Mesothelial cell of epicardium (in vitro differentiated cells): ENCODE results near the gene TXNDC17. TPM values are rescaled to one million over a fixed set of nuclear protein-coding genes. Genes with fewer than 3 reads are reported as not detected.
"Not testable (repeated sequence)": the region's sequence is repeated elsewhere in the genome, so short reads cannot be mapped to it uniquely, and the experiment has no call there.

Experiments used
- DNase-seq, 2 experiments: peaks; one replicate each; pipeline ENCODE4 v3.0.0; 2021; ENCODE audit warnings: low spot score in 2 of 2; ENCODE audit not compliant: unreplicated experiment in 2 of 2
- H3K27ac Mint-ChIP-seq: 2 replicates; pipeline ENCODE4 v1.8.0; 2021; ENCODE audit warnings: mixed read lengths
- H3K27me3 Mint-ChIP-seq: 2 replicates; pipeline ENCODE4 v1.8.0; 2021; ENCODE audit warnings: low read depth, mixed read lengths
- H3K36me3 Mint-ChIP-seq: 2 replicates; pipeline ENCODE4 v1.8.0; 2021; ENCODE audit warnings: mixed read lengths
- H3K4me1 Mint-ChIP-seq: 2 replicates; pipeline ENCODE4 v1.8.0; 2021; ENCODE audit warnings: mixed read lengths
- H3K4me3 Mint-ChIP-seq: 2 replicates; pipeline ENCODE4 v1.8.0; 2021; ENCODE audit warnings: mild to moderate bottlenecking, moderate library complexity, mixed read lengths
- H3K9me3 Mint-ChIP-seq: 2 replicates; pipeline ENCODE4 v1.8.0; 2021; ENCODE audit warnings: mixed read lengths
- CTCF ChIP-seq: fragments of 200-600 bp; sonication (generic); IDR thresholded peaks from one replicate; pipeline ENCODE4 v1.5.0; 2021; ENCODE audit warnings: antibody characterized with exemption; ENCODE audit not compliant: unreplicated experiment
- total RNA-seq: library from RNA; stranded (reverse); gene quantifications from 3 replicates; pipeline ENCODE4 v1.2.1, GENCODE V29; 2021

TXNDC17 gene
- total RNA-seq, 1 donor from 2014 or later: 52.4 TPM

DNA sequence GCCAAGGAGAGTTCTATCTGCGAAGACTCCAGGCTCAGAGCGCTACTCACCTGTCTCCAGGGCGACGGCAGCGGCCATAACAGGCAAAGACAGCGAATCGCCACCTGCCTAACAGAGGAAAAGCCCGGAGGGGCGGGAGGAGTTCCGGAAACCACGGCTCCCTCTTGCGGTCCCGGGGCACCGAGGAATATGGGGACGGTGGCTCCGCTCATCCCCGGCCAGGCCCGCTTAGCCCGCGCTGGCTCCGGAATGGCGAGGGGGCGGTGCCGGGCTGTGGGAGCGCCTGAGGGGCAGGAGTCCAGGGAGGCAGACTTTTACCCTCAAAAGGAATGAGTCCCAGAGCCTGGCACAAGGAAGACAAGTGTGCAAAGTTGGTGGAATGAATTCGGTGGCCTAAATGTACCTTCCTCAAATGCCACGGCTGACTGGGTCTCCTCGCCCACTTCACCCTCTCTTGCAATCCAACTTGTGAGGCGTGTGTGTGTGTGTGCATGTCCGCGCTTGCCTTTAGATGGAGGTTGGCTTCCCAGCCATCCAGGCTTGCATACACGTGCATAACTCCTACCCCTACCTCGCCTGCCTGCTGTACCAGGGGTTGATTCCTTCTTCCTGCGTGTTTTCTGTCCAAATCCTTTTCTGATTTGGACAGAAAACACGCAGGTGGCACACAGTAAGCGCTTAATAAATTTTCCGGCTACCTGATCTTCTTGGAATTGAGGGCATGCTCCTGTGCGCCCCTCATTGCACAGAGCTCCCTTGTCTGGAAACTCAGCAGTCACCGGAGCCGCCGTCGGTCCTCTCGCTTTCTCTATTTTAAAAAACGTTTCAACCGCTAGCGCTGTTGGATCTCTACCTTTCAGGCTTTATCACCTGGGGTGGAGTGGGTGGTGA lies 14.2 kb downstream of the TXNDC17 start:
- DNase-seq: peak in 1 of 2 experiments; percentile 56
- H3K4me1 Mint-ChIP-seq: peaks cover 42% of the 10 kb centered on the region
- H3K27me3 Mint-ChIP-seq: peaks cover 59% of the 10 kb centered on the region
- TF ChIP-seq CTCF: no peak
- peak overlapping the region; percentile 3 for H3K27ac Mint-ChIP-seq
- H3K4me3 Mint-ChIP-seq: peak overlapping the region; percentile 64
- H3K36me3 Mint-ChIP-seq: peaks cover 2% of the 10 kb centered on the region
- no peaks in the 10 kb centered on the region for H3K9me3 Mint-ChIP-seq

- DNase-seq, H3K9me3 Mint-ChIP-seq, H3K36me3 Mint-ChIP-seq: not testable (repeated sequence)
- Mint-ChIP-seq H3K4me3 (peak overlapping the region; percentile 65), H3K4me1 (peaks cover 36% of the 10 kb centered on the region), H3K27me3 (peaks cover 67% of the 10 kb centered on the region), H3K27ac (peak overlapping the region; percentile 3)
Measured at GRCh38 chr17:6655732-6656361, 15.0 kb downstream of the TXNDC17 start.

DNA sequence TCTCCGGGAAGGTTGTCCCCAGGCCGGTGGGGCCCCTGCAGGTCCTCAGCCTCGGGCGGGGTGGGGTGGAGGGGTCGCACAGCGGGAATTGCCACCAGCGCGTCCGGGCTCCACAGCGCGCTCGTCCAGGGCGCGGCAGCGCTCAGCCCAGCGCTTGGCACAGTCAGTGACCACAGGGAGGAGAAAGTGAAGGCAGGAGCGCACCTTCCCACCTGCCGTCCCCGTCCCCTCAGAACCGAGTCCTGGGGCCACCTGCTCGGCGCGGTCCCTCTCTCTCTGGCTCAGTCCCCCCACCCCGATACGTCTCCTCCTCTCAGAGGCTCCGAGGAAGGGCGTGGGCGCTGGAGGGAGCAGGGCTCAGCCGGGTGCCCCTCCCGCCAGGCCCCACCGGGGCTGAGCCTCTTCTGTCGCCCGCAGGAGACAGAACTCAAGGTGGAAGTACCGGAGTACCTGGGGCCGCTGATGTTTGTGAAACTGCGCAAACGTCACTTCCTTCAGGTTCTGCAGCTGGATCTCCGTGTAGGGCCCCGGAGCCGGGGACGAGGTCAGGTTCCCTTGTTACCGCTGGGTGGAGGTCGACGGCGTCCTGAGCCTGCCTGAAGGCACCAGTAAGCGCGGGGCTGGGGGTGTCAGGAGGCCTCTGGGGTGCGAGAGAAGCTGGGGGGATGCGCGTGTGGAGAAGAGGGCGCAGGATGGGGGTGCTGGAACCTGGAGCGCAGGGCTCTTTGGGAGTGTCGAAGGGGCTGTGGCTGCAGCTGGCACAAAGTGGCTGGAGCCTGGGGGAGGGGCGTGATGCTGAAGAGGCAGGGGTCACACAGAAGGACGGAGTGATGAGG lies 16.2 kb downstream of the TXNDC17 start:
- Mint-ChIP-seq H3K4me3 (peak overlapping the region; percentile 56), H3K4me1 (peaks cover 34% of the 10 kb centered on the region), H3K27me3 (peaks cover 77% of the 10 kb centered on the region)
- not testable (repeated sequence) for H3K36me3 Mint-ChIP-seq, H3K27ac Mint-ChIP-seq, H3K9me3 Mint-ChIP-seq, DNase-seq

GRCh38 chr17:6657633-6658287 lies 16.9 kb downstream of the TXNDC17 start:
- TF ChIP-seq CTCF: no peak
- Mint-ChIP-seq H3K9me3 (no peaks in the 10 kb centered on the region), H3K27me3 (peaks cover 84% of the 10 kb centered on the region), H3K36me3 (peaks cover 2% of the 10 kb centered on the region), H3K4me3 (peak overlapping the region; percentile 56), H3K27ac (no peak overlapping the region), H3K4me1 (peaks cover 29% of the 10 kb centered on the region)
- no peak for DNase-seq

- not testable (repeated sequence) for H3K27ac Mint-ChIP-seq, H3K36me3 Mint-ChIP-seq, H3K9me3 Mint-ChIP-seq, DNase-seq
- peak overlapping the region; percentile 10 for H3K4me3 Mint-ChIP-seq
- H3K27me3 Mint-ChIP-seq: peaks cover 85% of the 10 kb centered on the region
- H3K4me1 Mint-ChIP-seq: peaks cover 22% of the 10 kb centered on the region
Measured at GRCh38 chr17:6658411-6658810, 17.6 kb downstream of the TXNDC17 start.

DNA sequence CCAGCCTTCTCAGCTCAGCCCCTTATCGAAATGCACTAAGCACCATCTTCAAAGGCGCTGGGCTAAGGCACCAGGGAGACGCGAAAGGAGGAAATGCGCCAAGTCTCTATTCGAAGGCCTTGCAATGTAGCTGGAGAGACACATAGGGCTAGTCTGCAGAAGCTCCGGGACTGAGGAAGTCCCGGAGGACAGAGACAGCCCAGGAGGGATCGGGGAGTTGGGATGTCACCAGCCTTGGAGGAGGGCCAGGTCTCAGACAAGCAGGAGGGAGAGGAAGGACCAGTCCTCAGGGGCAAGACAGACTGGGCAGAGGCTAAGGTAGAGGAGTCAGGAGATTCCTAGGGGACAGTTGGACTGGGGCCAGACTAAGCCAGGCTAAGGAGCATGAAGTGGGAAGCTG lies 19.2 kb downstream of the TXNDC17 start:
- no peak for DNase-seq
- Mint-ChIP-seq H3K4me3 (no peak overlapping the region), H3K36me3 (peaks cover 2% of the 10 kb centered on the region), H3K27ac (no peak overlapping the region), H3K4me1 (peaks cover 9% of the 10 kb centered on the region), H3K9me3 (no peaks in the 10 kb centered on the region), H3K27me3 (peaks cover 75% of the 10 kb centered on the region)
- TF ChIP-seq CTCF: no peak
